GM21576 (cell line): ENCODE measurements around the gene CATSPER1.
A peak's percentile ranks its signal among the peaks of the same experiment; 100 is the strongest.
"Not testable (repeated sequence)": the region's sequence is repeated elsewhere in the genome, so short reads cannot be mapped to it uniquely, and the experiment has no call there.

Experiments
- ATAC-seq: cut with Tn5 transposase; IDR thresholded peaks from one replicate; pipeline ENCODE4 v1.9.1; 2021; ENCODE audit warnings: mild to moderate bottlenecking, moderate library complexity; ENCODE audit not compliant: unreplicated experiment

The CATSPER1 gene

DNA sequence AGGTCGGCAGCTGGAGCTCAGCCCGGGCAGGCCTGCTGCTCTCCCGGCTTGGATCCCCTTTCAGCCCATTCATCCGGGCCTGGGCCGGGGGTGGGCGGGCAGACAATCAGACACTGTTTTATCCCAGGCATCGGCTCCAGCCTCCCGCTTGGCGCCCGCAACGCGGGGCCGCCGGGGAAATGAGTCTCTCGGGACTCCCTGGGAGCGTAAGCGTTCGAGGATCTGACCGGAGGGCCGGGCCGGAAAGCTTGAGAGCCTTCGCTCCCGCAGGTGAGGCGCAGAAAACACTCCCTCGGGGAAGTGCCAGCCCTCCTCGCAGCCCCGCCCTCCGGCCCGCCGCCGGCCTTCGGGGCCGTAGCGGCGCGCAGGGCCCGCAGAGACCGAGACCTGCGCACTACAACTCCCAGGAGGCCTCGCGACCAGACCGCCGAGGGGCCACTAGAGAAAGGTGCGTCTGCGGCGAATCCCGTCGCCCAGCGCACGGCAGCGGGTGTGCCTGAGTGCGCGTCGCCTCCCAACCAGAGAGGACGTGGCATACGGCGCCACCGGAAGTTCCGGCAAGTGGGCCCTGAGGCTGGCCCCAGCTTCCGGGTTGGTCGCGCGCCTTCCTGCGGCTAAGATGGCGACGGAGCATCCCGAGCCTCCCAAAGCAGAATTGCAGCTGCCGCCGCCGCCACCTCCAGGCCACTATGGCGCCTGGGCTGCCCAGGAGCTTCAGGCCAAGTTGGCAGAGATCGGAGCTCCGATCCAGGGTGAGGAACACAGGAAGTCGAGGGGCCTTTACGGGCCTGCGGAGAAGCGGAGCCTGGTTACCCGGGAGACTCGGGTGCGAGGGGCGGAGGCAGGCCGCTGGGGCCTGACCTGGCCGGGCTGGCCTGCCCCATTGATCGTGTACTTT lies 25.7 kb upstream of the CATSPER1 start, which contains the start of gene SF3B2:
Gene SF3B2 (plus strand): TSS at position 599 of the 898 bp plus-strand sequence. CDS start 21 bp downstream, at position 620.
- peak; percentile 87 for ATAC-seq

DNA sequence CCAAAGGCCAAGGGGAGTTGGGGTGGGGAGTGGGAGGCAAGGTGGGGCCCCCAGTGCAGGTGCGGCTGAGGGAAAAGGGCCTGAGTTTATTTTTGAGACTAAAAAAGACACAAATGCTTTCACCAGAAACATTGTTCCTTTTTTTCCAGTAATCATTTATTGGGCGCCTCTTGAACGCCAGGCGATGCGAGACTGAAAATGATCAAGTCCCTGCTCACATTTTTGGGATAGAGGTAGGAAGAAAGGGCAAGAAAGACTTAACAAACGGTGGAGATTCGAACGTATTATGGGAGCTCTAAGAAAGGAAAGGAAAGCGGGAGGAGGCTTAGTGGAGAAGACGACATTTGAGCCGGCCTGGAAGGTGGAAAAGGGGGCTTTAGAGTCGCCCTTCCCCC lies 25.1 kb upstream of the CATSPER1 start:
- ATAC-seq: no peak

DNA sequence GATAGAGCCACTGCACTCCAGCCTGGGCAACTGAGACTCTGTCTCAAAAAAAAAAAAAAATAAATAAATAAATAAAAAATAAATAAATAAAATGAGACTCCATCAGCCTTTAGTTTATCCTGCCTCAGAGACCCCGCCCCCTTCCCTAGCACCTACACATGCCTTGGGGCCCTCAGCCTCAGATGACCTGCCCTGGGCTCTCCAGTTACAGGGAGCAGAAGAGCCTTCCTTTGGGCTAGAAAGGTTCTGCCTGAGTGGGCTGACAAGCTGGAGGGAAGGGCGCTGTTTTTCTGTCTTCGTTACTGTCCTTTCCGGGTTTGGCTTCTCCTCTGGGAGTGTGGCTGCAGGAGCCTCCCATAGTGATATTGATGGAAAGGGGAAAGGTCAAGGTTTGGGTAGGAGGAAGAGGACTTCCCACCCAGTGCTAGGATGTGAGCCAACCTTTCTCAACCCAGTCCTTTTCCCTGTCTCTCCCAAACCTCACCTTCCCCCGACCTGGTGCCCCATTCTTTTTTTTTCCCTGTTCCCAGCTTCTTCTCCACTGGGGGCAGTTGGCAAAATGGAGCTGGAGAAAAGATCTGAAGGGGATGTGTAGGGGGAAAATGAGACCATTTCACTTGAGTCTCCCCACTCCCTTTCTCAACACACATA lies 24.4 kb upstream of the CATSPER1 start:
- no peak for ATAC-seq

DNA sequence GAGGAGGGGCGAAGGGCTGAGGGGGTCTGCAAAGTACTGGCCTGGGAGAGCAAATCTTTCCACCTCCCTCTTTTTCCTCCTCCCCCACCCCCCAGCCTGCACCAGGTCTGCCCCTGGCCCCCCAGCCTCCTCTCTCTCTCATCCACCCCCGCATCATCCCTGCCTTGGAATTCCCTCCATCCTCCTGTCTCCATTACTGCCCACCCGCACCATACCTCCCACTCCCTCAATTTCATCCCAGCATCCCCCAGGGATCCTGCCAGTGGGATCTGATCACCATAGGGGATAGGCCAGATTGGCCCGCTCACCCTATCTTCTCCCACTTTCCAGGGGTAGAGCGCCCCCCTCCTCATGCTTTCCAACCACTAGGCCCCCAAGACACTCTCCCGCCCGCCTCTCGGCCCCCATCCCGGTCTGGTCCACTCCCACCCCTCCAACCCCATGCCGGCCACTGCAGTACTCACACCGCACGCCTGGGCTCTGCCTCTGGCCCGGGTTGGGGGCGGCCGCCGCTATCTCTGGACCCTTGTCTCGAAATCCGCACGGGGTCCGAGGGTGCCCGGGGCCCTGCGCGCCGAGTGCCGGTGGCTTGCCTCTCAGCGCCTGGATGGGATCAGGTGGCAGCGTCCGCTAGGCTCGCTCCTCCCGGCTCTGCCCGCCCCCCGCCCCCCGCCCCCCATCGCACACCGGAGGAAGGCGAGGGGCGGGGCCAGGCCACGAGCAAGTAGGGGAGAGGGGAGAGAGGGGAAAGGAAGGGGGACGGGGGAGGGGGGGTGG lies 22.5 kb upstream of the CATSPER1 start, which contains the start of gene GAL3ST3:
Gene GAL3ST3 (minus strand): TSS at position 615 of the 777 bp plus-strand sequence. CDS start 3,746 bp downstream, outside the sequence.
- ATAC-seq: no peak

DNA sequence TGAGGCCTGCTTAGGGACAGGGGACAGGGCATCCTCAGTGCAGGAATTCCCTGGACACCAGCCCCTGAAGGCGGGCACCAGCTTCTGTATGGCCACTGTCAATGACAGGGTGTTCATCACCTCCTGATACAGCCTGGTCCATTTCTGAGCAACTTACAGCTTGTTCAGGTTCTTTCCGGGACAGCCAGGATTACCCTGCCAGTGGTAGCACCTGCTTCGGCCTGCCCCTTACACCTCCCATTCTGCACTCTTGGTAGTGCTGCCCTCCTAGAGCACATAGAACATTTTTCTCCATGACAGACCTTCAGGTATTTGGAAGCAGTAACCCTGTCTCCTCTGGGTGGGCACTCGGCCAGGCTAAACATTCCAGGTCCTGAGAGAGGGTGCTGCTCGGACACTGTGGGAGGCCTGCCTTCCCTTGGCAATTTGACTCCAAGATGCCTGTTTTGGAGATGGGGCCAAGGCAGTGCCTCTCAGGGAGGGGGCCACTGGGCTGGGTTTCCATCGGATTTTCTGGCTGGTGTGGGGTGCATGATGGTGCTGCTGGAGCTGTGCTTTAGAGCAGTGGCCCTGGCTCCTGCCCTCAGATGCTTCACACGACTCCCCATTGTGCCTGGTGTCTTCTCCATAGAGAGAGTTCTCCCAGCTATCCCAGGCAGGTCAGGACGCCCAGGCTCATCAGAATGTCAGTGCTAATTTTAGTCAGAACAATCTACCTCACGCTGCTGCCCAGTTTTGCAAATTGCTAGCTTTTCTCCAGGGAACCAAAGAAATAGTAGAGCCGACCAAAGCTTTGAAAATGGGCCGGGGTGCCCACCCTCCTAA lies 21.5 kb upstream of the CATSPER1 start:
- no peak for ATAC-seq

DNA sequence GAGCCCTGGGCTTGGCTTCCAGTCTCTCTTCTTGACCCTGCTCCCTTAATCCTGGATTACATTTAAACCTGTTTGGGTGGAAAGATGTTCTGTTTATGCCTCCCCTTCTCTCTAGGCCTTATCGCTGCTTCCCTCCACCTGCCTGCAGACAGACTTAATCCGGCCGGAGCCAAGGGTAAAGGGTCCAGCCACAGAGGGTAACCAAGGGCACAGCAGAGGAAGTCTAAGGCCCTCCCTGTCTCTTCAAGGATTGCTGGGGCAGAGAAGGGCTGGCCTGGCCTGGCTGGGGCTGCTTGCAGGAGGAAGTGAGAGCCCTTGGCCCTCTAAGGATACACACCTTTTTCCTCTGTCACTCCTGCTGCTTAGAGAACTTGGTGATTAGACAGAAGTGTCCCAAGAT lies 20.6 kb upstream of the CATSPER1 start:
- ATAC-seq: no peak

DNA sequence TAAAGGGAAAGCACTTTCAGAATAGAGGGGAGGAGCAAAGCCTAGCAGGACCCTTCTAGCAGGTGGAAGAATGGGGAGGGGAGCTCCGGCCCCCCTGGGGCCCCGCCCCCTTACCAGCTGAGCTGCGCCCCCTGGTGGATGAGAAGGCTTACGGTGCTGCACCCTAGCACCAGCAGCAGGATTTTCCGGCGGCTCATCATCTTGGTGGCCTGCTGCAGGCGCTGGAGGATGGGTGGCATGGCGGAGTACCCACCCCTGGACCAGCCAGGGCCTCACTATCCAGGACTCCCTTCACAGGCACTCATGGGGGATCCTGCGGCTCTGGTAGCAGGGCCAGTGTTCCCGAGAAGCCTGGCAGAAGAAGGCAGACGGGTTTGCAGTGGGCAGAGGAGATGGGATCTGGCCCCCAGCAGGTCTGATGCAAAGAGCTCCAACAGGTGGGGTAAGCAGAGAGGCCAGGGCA lies 18.9 kb upstream of the CATSPER1 start:
- no peak for ATAC-seq

DNA sequence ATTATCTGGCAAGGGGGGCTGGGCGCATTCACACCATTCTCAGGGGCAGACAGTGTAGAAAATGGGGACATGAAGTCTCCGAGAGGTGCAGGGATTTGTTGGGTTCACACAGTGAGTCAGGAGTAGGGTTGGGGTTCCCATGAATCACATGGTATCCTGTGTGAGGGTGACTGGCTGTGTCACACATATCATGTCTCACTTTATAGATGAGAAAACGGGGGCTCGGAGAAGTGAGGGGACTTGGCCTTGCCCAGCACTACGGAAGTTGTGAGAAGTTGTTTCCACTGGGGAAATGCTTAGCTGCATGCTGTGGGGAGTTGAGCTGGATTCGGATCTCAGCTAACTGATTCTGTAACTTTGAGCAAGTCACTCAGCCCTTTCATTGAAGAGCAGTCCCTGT lies 18.5 kb upstream of the CATSPER1 start:
- ATAC-seq: no peak

DNA sequence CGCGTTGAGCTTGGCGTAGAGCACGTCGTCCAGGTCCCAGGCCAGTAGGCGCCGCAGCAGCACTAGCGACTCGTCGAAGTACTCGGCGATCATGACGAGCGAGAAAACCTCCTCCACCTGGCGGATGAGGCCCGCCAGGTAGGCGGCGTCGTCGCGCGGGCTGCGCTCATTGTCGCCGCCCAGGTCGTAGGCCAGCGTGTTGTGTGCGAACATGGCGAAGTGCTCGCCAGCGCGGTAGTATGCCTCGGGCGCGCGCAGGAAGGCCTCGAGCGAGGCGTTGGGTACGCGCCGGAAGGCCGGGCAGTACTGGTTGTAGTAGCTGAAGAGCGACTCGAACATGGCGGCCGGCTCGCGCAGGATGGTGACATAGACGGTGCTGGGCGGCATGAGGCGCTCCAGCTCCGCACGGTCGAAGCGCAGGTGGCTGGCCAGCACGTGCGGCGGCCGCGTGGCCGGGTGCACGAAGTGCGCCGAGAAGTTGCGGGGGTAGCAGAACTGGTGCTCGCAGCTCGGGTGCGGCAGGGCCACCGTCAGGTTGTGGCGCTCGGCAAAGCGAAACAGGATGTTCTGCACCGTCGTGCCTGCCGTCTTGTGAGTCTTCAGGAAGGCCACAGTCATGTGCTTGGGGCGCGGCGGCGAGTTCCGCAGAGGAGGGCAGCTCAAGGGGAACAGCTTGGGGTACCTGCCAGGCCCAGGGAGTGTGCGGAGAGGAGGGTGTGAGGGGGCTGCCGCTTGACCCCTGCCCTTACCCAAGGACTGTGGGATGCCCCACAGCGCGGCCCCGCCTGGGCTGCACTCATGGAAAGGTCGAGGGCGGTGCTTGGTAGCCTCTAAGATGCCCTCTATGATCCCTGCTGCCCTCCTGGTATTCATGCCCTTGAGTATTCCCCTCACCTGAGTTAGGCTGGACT lies 17.0 kb upstream of the CATSPER1 start:
- ATAC-seq: no peak

DNA sequence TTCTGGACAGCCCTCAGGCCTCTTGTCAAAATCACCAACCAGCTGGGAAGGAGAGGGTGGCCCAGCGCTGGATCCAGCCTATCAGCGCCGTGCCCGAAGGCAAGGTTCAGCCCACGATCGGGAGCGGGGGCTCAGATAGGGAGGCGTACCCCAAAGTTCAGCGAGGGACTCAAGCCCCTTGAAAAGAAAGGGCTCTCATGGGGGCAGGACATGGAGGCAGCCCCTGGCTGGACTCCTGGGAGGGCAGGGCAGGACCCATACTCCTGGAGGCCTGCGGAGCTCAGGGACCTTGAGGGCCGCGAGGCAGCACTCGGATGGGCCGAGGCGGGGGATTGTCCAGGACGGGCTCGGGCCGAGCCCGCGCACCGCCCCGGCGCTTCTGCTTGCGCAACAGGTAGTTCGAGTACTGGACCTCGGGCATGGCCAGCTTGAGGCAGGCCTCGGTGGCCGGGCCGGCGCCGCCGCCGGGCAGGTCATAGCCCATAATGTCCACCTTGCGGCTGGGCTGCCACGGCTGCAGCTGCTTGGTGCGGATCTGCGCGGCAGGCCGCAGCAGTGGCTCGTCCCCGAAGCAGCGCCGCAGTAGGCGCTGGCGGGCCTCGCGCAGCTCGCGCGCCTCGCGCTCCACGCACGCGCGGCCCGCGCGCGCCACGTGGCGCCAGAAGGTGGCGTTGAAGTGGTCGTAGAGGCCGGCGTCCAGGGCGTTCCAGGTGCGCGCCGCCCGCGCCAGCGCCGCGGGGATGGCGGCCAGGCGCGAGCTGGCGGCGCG lies 16.1 kb upstream of the CATSPER1 start:
- ATAC-seq: no peak

DNA sequence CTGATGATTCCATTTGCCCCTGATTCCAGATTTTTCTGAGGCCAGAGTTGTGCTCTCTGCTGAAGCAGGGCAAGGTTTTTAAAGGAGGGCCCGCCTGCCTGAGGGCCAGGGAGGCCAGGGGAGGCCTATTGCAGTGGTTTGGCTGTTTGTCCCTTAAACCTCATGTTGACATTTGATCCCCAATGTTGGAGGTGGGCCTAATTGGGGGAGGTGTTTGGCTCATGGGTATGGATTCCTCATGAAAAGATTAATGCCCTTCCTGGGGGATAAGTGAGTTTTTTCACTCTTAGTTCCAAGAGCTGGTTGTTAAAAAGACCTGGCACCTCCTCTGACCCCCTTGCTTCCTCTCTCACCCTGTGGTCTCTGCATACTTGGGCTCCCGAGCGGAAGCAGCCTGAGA lies 13.5 kb upstream of the CATSPER1 start:
- ATAC-seq: no peak

DNA sequence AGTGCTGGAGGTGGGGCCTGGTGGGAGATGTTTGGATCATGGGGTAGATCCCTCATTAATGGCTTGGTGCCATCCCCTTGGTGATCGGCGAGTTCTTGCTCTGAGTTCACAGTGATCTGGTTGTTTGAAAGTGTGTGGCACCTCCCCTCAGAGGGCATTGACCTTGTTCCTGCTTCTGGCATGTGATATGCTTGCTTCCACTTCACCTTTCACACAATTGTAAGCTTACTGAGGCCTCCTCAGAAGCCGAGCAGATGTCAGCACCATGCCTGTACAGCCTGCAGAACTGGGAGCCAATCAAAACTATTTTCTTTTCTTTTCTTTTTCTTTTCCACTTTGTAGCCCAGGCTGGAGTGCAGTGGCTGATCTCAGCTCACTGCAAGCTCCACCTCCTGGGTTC lies 11.0 kb upstream of the CATSPER1 start:
- ATAC-seq: no peak

DNA sequence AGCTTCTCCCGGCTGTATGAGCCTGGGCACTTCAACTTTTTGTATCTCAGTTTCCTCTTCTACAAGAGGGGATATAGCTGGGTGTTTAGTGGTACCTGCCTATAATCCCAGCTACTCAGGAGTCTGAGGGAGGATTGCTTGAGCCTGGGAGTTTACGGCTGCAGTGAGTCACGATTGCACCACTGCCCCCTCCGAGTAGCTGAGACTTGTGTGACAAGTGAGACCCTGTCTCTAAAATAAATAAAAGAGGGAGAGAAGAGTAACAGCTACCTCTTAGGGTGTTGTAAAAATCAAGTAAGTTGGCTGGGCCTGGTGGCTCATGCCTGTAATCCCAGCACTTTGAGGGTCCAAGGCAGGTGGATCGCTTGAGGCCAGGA lies 10.0 kb upstream of the CATSPER1 start:
- no peak for ATAC-seq

DNA sequence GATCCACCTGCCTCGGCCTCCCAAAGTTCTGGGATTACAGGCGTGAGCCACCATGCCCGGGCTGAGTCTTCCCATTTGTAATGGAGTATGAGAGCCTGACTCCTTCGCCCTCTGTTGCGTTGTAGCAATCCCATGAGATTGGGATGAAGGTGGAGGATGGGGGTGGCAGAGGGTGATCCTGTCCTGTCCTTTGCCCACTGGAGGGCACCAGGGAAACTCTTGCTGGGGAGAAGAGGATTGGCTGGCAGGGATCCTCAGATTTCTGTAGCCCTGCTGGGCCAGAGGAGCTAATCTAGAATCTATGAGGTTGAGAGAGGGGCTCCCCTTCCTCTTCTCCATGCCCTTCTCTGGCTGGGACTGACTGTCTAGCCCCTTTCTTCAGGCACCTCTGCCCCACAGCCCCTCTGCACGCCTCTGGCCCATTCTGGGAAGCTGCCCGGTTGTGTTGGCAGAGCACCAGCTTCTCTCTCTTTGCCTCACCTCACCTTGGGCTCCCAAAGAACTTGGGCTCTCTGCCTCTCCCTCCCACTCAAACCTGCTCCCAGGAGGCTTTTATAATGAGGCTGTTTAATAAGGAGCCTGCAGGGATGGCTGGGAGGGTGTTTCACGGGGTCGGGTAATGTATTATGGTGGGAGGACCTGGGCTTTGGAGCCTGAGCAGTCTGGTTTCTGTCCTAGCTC lies 9.5 kb upstream of the CATSPER1 start:
- no peak for ATAC-seq

DNA sequence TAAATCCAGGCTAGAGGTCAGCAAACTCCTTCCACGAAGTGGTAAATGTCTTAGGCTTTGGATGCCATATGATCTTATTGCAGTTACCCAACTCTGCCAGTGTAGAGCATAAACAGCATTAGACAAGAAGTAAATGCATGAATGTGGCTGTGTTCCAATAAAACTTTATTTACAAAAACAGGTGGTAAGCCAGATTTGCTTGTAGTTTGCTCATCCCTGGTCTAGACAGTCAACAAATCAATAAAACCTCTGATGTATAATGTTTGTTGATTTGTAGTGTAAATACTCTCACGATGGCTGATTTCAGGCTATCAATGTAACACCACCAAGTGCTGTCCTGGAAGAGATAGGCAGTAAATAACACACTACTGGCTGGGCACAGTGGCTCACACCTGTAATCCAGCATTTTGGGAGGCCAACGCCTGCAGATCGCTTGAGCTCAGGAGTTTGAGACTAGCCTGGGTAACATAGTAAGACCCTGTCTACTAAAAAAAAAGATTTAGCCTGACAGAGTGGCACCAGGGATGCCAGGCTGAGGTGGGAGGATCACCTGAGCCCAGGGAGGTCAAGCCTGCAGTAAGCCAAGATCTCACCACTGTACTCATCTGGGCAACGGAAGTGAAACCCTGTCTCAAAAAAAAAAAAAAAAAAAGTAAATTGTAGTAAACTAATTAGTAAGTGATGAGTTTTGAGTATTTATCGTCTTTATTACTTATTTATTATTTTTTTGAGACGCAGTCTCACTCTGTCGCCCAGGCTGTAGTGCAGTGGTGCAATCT lies 6.9 kb upstream of the CATSPER1 start:
- ATAC-seq: no peak

DNA sequence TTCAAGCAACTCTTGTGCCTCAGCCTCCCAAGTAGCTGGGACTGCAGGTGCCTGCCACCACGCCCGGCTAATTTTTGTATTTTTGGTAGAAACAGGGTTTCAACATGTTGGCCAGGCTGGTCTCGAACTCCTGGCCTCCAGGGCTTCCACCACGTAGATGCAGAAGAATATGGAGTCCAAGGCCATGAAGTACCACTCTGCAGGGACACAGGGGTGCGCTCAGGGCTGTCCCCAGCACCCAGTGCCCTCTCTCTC lies 3.2 kb downstream of the CATSPER1 start:
- ATAC-seq: not testable (repeated sequence)

DNA sequence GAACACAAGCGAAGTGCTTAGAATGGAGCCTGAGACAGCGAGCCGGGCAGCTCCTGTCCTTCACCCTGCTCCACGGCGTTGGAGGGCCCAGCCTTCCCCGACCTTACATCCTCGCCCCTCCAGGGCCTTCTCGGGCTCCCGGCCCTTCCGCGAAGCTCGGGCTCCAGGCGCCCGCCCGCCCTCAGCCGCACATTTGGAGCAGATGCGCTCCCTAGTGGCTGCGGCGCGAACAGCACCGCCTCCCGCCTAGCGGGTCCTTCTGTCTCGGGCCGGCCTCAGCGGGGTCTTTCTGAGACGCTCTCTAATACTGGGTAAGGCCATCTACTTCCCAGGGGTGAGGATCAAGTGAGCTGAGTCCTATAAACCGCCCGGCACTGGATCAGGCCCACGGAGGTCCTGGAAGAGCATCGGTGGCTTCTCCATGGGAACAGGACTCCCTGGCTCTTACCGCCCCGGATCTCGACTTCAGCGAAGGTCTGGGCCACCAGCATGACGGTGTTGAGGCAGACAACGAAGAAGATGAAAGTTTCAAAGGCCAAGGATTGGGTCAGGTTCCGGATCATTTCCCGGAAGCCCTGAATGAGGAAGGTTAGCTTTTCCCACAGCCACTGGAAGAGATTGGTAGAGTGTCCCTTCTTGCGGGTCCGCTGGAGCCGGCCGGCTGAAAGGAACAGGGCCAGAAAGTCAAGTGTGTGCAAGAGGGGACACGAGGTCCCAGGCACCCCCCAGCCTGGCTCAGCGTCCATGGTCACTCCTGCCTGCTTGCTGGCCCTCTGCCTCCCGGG lies 3.7 kb downstream of the CATSPER1 start:
- ATAC-seq: no peak
